Gastrocnemius medialis (tissue), 4 donors: Measurements from ENCODE around the gene ZNF598.
A peak's percentile ranks its signal among the peaks of the same experiment; 100 is the strongest.

Source experiments
- POLR2A ChIP-seq, 2 donors: fragments of 450-650 bp; IDR thresholded peaks; one replicate each; pipeline ENCODE4 v1.6.1; 2017; ENCODE audit warnings: antibody characterized with exemption in 2 of 2, mild to moderate bottlenecking in 2 of 2, moderate library complexity in 2 of 2
- TF ChIP-seq, protein P1 (sequence below), 5 experiments: fragments of 450-650 bp in 3 of 5; fragments of 200-600 bp in 2 of 5; sonication (generic) in 2 of 5; IDR thresholded peaks in 4 of 5; conservative IDR thresholded peaks in 1 of 5; 1 replicate in 4 of 5; 2 replicates in 1 of 5; pipeline ENCODE4 v1.5.1; 2016 to 2019; ENCODE audit warnings: antibody characterized with exemption in 5 of 5, mild to moderate bottlenecking in 3 of 5, moderate library complexity in 3 of 5

DNA sequence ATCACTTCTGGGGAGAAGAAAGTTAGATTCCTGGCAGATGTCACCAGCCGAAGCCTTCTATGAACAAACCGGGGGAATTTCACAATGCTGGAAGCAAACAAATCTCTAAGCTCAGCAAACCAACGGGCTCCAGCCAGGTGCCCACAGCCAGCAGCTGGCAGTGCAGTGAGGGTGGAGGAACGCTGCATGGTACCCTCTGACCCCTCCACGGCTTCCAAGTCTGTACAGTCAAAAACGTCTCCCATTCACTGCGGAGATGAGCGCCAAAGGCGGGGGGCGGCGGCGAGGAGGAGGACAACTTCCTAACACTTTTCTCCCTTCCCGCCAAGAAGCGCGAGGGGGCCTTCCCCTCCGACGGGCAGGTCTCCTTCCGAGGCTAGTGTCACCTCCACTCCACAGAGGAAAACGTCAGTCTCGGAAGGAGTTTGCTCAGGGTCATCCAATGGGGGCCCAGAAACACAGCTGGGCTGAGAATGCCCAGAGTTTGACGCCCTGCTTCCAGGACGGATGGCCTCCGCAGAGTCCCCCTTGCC is 924 bp downstream of the ZNF598 start:
- TF ChIP-seq, protein P1, sequence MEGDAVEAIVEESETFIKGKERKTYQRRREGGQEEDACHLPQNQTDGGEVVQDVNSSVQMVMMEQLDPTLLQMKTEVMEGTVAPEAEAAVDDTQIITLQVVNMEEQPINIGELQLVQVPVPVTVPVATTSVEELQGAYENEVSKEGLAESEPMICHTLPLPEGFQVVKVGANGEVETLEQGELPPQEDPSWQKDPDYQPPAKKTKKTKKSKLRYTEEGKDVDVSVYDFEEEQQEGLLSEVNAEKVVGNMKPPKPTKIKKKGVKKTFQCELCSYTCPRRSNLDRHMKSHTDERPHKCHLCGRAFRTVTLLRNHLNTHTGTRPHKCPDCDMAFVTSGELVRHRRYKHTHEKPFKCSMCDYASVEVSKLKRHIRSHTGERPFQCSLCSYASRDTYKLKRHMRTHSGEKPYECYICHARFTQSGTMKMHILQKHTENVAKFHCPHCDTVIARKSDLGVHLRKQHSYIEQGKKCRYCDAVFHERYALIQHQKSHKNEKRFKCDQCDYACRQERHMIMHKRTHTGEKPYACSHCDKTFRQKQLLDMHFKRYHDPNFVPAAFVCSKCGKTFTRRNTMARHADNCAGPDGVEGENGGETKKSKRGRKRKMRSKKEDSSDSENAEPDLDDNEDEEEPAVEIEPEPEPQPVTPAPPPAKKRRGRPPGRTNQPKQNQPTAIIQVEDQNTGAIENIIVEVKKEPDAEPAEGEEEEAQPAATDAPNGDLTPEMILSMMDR (IDR thresholded peaks at IDR 0.05 in 4 of 5, conservative IDR thresholded peaks at IDR 0.05 in 1 of 5) = no peak
- TF ChIP-seq POLR2A (IDR thresholded peaks at IDR 0.05) = peak in 1 of 2 donors; percentile 34
